ENCODE measurements around the gene CACNG4.
"Not testable (repeated sequence)": the region's sequence is repeated elsewhere in the genome, so short reads cannot be mapped to it uniquely, and the experiment has no call there.

The CACNG4 gene

GRCh38 chr17:67018471-67019434 is 54.2 kb downstream of the CACNG4 start:
- DNase-seq (ENCODE audit: low spot score): no peak

- no peak for DNase-seq (ENCODE audit: low spot score)
Measured at GRCh38 chr17:67019809-67020208, 55.3 kb downstream of the CACNG4 start.

- DNase-seq (ENCODE audit: low spot score): no peak
Measured at GRCh38 chr17:67020293-67020766, 55.8 kb downstream of the CACNG4 start.

- DNase-seq (ENCODE audit: low spot score): no peak
Measured at GRCh38 chr17:67021196-67021595, 56.7 kb downstream of the CACNG4 start.

- DNase-seq (ENCODE audit: low spot score): peak; percentile 12
Measured at GRCh38 chr17:67021743-67022450, 57.4 kb downstream of the CACNG4 start.

- DNase-seq (ENCODE audit: low spot score): no peak
Measured at GRCh38 chr17:67022451-67022810, 57.9 kb downstream of the CACNG4 start.

GRCh38 chr17:67024736-67025135 is 60.2 kb downstream of the CACNG4 start:
- no peak for DNase-seq (ENCODE audit: low spot score)

GRCh38 chr17:67025216-67025792 is 60.8 kb downstream of the CACNG4 start:
- DNase-seq (ENCODE audit: low spot score): no peak

- no peak for DNase-seq (ENCODE audit: low spot score)
Measured at GRCh38 chr17:67026341-67026740, 61.8 kb downstream of the CACNG4 start.

- peak; percentile 34 for DNase-seq (ENCODE audit: low spot score)
Measured at GRCh38 chr17:67027031-67027628, 62.6 kb downstream of the CACNG4 start.

GRCh38 chr17:67030641-67031040 is 66.1 kb downstream of the CACNG4 start:
- DNase-seq (ENCODE audit: low spot score): no peak

- DNase-seq (ENCODE audit: low spot score): no peak
Measured at GRCh38 chr17:67032382-67032781, 67.9 kb downstream of the CACNG4 start.

GRCh38 chr17:67032985-67033384 is 68.5 kb downstream of the CACNG4 start:
- no peak for DNase-seq (ENCODE audit: low spot score)

GRCh38 chr17:67033613-67034012 is 69.1 kb downstream of the CACNG4 start:
- DNase-seq (ENCODE audit: low spot score): no peak

GRCh38 chr17:67035131-67036083 is 70.9 kb downstream of the CACNG4 start:
- DNase-seq (ENCODE audit: low spot score): no peak

GRCh38 chr17:67038861-67039365 is 74.4 kb downstream of the CACNG4 start:
- no peak for DNase-seq (ENCODE audit: low spot score)

- no peak for DNase-seq (ENCODE audit: low spot score)
Measured at GRCh38 chr17:67040652-67041051, 76.1 kb downstream of the CACNG4 start.

- not testable (repeated sequence) for DNase-seq (ENCODE audit: low spot score)
Measured at GRCh38 chr17:67041119-67041518, 76.6 kb downstream of the CACNG4 start.

GRCh38 chr17:67041531-67041930 is 77.0 kb downstream of the CACNG4 start:
- no peak for DNase-seq (ENCODE audit: low spot score)

GRCh38 chr17:67041941-67042899 is 77.7 kb downstream of the CACNG4 start:
- peak; percentile 15 for DNase-seq (ENCODE audit: low spot score)
